Mucosa of stomach (tissue), 1 donor: Measurements from ENCODE around the gene PELO.

ENCODE experiments used
- H3K27me3 ChIP-seq: one replicate; pipeline ENCODE4 v1.7.0; 2013; ENCODE audit warnings: mild to moderate bottlenecking, low read length; ENCODE audit not compliant: control insufficient read depth, insufficient read depth
- H3K36me3 ChIP-seq: one replicate; pipeline ENCODE4 v1.7.0; 2013; ENCODE audit warnings: low read length; ENCODE audit not compliant: control insufficient read depth, insufficient read depth
- H3K4me1 ChIP-seq: one replicate; pipeline ENCODE4 v1.7.0; 2013; ENCODE audit warnings: mild to moderate bottlenecking, low read length; ENCODE audit not compliant: control insufficient read depth, insufficient read depth
- H3K4me3 ChIP-seq: one replicate; pipeline ENCODE4 v1.7.0; 2013; ENCODE audit warnings: low read length
- H3K9ac ChIP-seq: one replicate; pipeline ENCODE4 v1.7.0; 2013; ENCODE audit warnings: mild to moderate bottlenecking, low read length, moderate library complexity
- H3K9me3 ChIP-seq: one replicate; pipeline ENCODE4 v1.7.0; 2013; ENCODE audit warnings: mild to moderate bottlenecking, low read length, moderate library complexity; ENCODE audit not compliant: control insufficient read depth
- donor health status: Pancreatic carcinoma.

Gene PELO

DNA sequence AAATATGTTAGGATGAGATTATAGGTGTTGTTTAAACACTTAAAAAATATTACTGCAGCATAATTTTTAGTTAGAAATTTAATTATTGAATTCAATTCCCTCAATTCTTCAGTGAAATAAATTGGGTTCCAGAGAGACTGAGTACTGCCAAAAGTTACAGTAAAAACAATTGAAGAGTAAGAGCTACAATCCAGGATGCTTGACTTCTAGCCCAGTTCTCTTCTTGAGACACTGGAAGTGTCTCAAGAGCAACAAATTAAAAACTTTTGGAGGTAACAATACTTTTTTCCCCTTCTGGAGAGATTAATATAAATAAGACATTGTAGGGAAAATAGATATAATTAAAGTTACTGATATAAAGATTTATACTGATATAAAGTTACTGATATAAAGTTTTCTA is 8.3 kb downstream of the PELO start:
- no peaks in the 10 kb centered on the region for H3K27me3 ChIP-seq
- no peak overlapping the region for H3K4me3 ChIP-seq
- no peaks in the 10 kb centered on the region for H3K9me3 ChIP-seq
- H3K36me3 ChIP-seq = no peaks in the 10 kb centered on the region
- peaks cover 4% of the 10 kb centered on the region for H3K4me1 ChIP-seq
- no peak overlapping the region for H3K9ac ChIP-seq

DNA sequence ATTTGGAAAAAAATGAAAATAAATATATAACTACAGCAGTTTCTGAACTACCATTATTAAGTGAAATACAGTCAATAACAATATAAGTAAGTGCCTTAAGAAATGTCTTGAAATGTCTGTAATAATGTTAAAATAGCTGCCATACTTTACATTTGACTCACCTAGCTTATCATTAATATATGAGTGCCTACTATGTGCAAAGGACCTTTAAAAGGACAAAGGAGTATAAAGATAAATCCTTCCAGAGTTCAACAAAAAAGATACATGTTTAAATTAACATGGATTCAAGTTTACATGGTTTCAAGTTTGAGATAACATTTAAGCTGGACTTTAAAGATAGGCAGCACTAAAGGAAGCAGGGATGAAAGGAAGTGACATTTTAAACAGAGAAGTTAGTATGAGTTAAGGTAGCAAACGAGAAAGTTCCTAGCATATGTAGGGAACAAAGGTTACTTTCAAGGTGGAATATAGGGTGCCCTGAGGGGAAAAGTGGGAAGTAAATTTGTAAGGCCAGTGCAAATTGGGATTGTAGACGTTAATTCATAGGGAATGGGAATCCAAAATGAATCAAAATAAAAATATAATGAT is 8.9 kb downstream of the PELO start:
- no peak overlapping the region for H3K9ac ChIP-seq
- H3K9me3 ChIP-seq = no peaks in the 10 kb centered on the region
- no peak overlapping the region for H3K4me3 ChIP-seq
- no peaks in the 10 kb centered on the region for H3K36me3 ChIP-seq
- no peaks in the 10 kb centered on the region for H3K27me3 ChIP-seq
- H3K4me1 ChIP-seq = peaks cover 9% of the 10 kb centered on the region

DNA sequence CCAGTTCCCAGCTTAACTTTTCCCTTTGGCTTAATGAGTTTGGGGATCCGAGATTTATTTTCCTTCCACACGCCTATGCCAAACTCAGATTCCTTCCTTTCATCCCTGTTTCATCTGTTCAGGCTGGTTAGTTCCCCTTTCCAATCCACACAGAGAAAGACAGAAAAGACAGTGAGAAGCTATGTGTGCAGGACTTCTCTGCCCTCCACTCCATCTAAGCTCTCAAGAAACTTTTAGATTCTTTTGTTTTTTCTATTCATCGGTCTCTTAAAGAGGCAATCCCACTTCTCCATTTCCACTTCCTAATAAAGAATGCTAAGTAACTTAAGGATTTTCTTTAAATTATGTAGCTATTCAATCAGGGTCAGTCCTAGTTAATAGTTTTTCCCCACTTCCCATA is 11.2 kb downstream of the PELO start:
- H3K9ac ChIP-seq = peak overlapping the region; percentile 82
- H3K4me1 ChIP-seq = peaks cover 12% of the 10 kb centered on the region
- no peaks in the 10 kb centered on the region for H3K27me3 ChIP-seq
- no peaks in the 10 kb centered on the region for H3K36me3 ChIP-seq
- no peaks in the 10 kb centered on the region for H3K9me3 ChIP-seq
- peak overlapping the region; percentile 59 for H3K4me3 ChIP-seq

DNA sequence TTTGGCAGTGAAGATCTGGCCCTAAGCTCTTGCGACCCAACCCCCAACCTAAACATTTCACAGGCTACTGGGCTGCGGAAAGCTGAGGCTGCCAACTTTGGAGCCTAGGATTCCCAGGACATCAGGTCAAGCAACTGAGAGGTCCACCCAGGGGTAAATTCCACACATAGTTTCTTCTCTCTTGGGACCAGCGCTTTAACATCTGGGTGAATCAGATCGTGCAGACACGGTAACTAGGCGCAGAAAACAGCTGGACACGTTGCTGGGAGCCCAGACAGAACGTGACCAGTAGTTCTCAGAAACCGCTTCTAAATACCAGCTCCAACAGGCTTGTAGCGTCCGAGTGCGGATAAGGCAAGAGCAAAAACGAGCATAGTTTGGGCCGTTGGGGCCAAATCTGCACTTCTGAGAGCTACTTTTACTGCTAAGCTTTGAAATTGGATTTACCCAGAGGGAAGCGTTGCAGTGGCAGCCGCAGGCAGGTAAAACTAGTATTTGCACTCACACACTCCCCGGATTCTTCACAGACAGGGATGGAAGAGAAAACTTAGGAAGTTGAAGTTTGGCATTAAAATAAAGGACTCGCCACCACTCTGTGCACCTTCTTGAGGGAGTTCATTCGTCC is 11.8 kb downstream of the PELO start:
- H3K4me3 ChIP-seq = peak overlapping the region; percentile 59
- H3K9me3 ChIP-seq = no peaks in the 10 kb centered on the region
- peak overlapping the region; percentile 82 for H3K9ac ChIP-seq
- no peaks in the 10 kb centered on the region for H3K27me3 ChIP-seq
- H3K4me1 ChIP-seq = peaks cover 11% of the 10 kb centered on the region
- no peaks in the 10 kb centered on the region for H3K36me3 ChIP-seq

DNA sequence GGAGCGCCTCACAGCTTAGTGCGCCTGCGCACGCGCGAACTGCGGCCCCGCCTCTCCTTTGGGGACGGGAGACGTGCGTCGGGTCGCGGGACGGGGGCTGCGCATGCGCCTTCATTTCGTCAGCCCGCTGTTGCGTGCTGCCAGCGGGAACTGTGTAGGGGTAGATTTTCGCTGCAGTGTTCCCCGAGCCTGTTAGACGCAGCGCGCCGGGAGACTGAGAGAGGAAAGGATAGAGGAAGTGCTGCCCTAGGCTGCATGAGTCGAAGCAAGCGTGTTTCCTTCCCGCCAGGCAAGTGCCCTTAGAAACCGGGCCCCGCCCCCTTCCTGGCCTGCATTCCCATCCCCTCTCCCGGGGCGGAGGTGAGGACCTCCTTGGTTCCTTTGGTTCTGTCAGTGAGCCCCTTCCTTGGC is 12.3 kb downstream of the PELO start:
- Histone ChIP-seq H3K4me3 (peak overlapping the region; percentile 59), H3K9me3 (no peaks in the 10 kb centered on the region), H3K27me3 (no peaks in the 10 kb centered on the region), H3K36me3 (no peaks in the 10 kb centered on the region), H3K4me1 (peaks cover 8% of the 10 kb centered on the region), H3K9ac (peak overlapping the region; percentile 82)

DNA sequence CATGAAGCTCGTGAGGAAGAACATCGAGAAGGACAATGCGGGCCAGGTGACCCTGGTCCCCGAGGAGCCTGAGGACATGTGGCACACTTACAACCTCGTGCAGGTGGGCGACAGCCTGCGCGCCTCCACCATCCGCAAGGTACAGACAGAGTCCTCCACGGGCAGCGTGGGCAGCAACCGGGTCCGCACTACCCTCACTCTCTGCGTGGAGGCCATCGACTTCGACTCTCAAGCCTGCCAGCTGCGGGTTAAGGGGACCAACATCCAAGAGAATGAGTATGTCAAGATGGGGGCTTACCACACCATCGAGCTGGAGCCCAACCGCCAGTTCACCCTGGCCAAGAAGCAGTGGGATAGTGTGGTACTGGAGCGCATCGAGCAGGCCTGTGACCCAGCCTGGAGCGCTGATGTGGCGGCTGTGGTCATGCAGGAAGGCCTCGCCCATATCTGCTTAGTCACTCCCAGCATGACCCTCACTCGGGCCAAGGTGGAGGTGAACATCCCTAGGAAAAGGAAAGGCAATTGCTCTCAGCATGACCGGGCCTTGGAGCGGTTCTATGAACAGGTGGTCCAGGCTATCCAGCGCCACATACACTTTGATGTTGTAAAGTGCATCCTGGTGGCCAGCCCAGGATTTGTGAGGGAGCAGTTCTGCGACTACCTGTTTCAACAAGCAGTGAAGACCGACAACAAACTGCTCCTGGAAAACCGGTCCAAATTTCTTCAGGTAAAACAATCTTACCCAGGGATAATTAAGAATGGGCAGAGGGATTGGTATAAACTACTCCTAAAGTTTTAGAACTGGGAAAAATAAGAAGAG is 12.9 kb downstream of the PELO start:
- Histone ChIP-seq H3K9ac (peak overlapping the region; percentile 82), H3K9me3 (no peaks in the 10 kb centered on the region), H3K4me3 (peak overlapping the region; percentile 59), H3K4me1 (peaks cover 8% of the 10 kb centered on the region), H3K27me3 (no peaks in the 10 kb centered on the region), H3K36me3 (no peaks in the 10 kb centered on the region)

DNA sequence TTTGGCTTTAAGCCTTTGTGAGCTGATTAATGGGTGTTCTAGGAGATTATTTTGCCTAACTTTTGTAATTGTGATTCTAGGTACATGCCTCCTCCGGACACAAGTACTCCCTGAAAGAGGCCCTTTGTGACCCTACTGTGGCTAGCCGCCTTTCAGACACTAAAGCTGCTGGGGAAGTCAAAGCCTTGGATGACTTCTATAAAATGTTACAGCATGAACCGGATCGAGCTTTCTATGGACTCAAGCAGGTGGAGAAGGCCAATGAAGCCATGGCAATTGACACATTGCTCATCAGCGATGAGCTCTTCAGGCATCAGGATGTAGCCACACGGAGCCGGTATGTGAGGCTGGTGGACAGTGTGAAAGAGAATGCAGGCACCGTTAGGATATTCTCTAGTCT is 13.6 kb downstream of the PELO start:
- no peaks in the 10 kb centered on the region for H3K36me3 ChIP-seq
- H3K9ac ChIP-seq = peak overlapping the region; percentile 82

DNA sequence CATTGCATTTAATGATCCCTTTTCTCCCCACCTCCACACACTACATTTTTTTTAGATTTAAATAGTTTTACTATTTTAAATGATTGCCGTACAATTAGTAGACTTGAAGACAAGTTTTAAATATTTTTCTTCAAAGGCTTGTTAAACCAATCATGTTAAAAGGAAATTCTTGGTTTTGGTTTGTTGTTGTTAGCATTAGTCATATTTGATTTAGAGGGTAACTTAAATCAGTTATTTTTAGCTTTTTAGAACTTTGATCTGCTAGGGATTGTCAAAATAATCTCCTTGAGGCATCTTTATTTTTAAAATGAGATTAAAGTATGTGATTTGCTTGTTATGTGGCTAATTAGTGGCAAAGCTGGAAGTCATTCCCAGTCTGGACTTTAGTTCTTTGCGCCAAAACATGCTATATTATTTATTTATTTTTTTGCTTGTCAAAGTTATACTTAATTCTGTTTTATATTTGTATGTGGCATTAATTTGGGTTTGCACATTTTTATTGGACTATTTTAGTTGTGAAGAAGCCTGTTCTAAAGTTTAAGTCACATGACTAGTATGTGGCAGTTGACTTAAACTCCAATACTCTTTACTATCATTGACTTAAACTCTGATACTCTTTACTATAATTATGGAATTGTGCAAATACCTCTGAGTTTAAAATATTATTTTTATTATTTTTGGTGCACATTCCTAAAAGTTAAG is 14.7 kb downstream of the PELO start:
- Histone ChIP-seq H3K9ac (no peak overlapping the region), H3K4me3 (no peak overlapping the region), H3K27me3 (no peaks in the 10 kb centered on the region), H3K36me3 (no peaks in the 10 kb centered on the region), H3K9me3 (no peaks in the 10 kb centered on the region), H3K4me1 (peaks cover 8% of the 10 kb centered on the region)

More for the DNA sequence above, 13.6 kb downstream of the PELO start:
- H3K4me1 ChIP-seq = peaks cover 8% of the 10 kb centered on the region
- no peaks in the 10 kb centered on the region for H3K27me3 ChIP-seq
- H3K9me3 ChIP-seq = no peaks in the 10 kb centered on the region
- H3K4me3 ChIP-seq = peak overlapping the region; percentile 23

DNA sequence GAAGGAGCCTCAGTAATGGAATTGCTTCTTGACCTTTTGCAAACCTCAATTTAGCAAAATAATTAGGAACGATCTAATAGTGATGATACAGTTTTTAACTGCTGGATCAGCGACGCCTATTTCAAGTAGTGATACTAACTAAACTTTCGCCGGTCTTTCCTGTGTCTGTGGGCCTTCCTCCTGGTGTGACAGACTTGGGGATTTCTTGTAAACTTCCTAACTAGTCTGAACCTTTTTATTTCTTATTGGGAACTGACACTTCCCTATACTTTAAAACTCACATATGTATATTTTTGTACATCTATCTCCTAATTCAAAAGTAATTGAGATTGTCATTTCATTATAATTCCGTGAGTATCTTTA is 15.2 kb downstream of the PELO start:
- Histone ChIP-seq H3K9ac (no peak overlapping the region), H3K4me1 (peaks cover 8% of the 10 kb centered on the region), H3K4me3 (no peak overlapping the region), H3K9me3 (no peaks in the 10 kb centered on the region), H3K27me3 (no peaks in the 10 kb centered on the region), H3K36me3 (no peaks in the 10 kb centered on the region)

DNA sequence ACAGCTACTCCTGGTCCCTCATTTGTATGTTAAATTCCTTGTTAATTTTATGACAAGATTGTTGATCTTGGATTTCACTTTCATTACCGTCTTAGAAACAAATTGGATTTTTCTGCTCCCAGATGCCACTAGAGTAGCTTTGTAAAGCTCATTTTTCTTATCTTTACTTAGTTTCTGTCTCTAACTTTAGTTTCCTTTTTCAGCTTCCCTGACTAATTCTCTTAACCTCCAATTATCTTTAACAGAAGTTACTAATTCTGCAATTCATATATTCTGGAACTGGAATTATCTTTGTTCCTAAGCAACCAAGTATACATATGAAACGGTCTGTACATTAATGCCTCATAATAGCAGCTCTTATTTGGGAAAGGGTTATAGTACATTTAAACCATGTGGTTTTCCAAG is 16.7 kb downstream of the PELO start:
- Histone ChIP-seq H3K4me1 (peaks cover 8% of the 10 kb centered on the region), H3K36me3 (no peaks in the 10 kb centered on the region), H3K4me3 (no peak overlapping the region), H3K9ac (no peak overlapping the region), H3K9me3 (no peaks in the 10 kb centered on the region), H3K27me3 (no peaks in the 10 kb centered on the region)

DNA sequence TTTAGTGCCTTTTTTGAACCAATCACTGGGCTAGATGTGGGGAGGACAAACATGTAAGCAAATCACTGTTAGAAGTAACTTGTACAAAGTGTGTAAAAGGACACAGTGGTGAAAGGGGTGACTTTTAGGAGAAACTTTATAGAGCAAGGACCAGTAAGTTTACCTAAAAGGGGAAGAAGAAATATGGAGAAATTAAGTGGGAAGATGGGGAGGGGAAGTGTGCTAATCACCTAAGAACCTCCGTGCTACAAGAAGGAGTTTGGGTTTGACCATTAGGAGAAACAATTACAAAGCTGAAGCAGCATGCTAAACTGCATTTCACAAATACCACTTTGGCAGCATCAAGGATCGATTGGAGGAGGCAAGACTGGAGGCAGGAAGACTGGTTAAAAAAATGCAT is 17.3 kb downstream of the PELO start:
- Histone ChIP-seq H3K27me3 (no peaks in the 10 kb centered on the region), H3K4me1 (peaks cover 8% of the 10 kb centered on the region), H3K9me3 (no peaks in the 10 kb centered on the region), H3K36me3 (no peaks in the 10 kb centered on the region), H3K9ac (no peak overlapping the region), H3K4me3 (no peak overlapping the region)

DNA sequence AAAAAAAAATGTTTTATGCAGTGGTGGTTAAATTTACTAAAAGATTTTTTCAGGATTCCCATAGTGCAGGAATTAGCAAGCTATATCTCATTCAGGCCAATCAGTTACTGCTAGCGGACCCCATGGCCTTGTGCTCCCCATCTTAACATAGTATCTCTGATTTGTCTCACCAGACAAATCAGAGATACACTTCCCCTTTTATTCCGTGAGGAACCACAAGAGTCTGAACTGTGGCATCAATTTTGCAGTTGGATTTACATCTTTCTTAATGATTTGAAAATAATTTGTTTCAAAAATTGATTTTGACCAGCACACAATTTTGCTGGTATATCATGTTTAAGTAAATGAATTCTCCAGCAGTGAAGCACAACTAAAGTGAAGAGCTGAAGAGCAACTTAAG is 17.9 kb downstream of the PELO start:
- peaks cover 8% of the 10 kb centered on the region for H3K4me1 ChIP-seq
- H3K27me3 ChIP-seq = no peaks in the 10 kb centered on the region
- no peak overlapping the region for H3K4me3 ChIP-seq

More for the DNA sequence above, 17.9 kb downstream of the PELO start:
- Histone ChIP-seq H3K36me3 (no peaks in the 10 kb centered on the region), H3K9me3 (no peaks in the 10 kb centered on the region), H3K9ac (no peak overlapping the region)
